ENCODE results near the gene SNX20.

DNA sequence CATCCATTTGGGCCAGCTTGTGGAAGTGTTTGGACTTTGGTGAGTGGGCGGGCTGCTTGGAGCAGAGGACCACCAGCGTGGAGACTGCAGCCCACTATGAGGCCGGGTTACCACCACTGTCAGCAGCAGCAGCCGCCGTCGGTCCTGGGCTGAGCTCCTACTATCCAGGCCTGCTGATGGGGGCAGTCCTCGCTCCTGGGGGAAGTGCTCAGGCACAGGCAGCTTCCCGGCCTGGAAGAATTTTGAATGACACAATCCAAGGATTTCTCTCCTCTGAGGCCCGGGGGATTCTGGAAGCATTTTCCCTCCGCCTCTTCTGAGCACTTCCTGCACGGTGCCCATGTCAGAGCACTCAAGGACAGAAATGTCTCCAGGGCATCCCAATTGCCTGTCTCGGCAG, 7.0 kb upstream of the SNX20 start:
- TF ChIP-seq, protein P1, sequence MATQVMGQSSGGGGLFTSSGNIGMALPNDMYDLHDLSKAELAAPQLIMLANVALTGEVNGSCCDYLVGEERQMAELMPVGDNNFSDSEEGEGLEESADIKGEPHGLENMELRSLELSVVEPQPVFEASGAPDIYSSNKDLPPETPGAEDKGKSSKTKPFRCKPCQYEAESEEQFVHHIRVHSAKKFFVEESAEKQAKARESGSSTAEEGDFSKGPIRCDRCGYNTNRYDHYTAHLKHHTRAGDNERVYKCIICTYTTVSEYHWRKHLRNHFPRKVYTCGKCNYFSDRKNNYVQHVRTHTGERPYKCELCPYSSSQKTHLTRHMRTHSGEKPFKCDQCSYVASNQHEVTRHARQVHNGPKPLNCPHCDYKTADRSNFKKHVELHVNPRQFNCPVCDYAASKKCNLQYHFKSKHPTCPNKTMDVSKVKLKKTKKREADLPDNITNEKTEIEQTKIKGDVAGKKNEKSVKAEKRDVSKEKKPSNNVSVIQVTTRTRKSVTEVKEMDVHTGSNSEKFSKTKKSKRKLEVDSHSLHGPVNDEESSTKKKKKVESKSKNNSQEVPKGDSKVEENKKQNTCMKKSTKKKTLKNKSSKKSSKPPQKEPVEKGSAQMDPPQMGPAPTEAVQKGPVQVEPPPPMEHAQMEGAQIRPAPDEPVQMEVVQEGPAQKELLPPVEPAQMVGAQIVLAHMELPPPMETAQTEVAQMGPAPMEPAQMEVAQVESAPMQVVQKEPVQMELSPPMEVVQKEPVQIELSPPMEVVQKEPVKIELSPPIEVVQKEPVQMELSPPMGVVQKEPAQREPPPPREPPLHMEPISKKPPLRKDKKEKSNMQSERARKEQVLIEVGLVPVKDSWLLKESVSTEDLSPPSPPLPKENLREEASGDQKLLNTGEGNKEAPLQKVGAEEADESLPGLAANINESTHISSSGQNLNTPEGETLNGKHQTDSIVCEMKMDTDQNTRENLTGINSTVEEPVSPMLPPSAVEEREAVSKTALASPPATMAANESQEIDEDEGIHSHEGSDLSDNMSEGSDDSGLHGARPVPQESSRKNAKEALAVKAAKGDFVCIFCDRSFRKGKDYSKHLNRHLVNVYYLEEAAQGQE (IDR thresholded peaks at IDR 0.05; ENCODE audit: low read depth, low read length), result no peak
- TF ChIP-seq, protein P2, sequence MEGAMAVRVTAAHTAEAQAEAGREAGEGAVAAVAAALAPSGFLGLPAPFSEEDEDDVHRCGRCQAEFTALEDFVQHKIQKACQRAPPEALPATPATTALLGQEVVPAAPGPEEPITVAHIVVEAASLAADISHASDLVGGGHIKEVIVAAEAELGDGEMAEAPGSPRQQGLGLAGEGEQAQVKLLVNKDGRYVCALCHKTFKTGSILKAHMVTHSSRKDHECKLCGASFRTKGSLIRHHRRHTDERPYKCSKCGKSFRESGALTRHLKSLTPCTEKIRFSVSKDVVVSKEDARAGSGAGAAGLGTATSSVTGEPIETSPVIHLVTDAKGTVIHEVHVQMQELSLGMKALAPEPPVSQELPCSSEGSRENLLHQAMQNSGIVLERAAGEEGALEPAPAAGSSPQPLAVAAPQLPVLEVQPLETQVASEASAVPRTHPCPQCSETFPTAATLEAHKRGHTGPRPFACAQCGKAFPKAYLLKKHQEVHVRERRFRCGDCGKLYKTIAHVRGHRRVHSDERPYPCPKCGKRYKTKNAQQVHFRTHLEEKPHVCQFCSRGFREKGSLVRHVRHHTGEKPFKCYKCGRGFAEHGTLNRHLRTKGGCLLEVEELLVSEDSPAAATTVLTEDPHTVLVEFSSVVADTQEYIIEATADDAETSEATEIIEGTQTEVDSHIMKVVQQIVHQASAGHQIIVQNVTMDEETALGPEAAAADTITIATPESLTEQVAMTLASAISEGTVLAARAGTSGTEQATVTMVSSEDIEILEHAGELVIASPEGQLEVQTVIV (IDR thresholded peaks at IDR 0.05; ENCODE audit: borderline replicate concordance, partially characterized antibody), result no peak
- TF ChIP-seq, protein P3, sequence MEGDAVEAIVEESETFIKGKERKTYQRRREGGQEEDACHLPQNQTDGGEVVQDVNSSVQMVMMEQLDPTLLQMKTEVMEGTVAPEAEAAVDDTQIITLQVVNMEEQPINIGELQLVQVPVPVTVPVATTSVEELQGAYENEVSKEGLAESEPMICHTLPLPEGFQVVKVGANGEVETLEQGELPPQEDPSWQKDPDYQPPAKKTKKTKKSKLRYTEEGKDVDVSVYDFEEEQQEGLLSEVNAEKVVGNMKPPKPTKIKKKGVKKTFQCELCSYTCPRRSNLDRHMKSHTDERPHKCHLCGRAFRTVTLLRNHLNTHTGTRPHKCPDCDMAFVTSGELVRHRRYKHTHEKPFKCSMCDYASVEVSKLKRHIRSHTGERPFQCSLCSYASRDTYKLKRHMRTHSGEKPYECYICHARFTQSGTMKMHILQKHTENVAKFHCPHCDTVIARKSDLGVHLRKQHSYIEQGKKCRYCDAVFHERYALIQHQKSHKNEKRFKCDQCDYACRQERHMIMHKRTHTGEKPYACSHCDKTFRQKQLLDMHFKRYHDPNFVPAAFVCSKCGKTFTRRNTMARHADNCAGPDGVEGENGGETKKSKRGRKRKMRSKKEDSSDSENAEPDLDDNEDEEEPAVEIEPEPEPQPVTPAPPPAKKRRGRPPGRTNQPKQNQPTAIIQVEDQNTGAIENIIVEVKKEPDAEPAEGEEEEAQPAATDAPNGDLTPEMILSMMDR (IDR thresholded peaks at IDR 0.05 in 2 of 3, conservative IDR thresholded peaks at IDR 0.05 in 1 of 3; ENCODE audit: control insufficient read depth in 2 of 3, extremely low read depth in 1 of 3, insufficient read depth in 1 of 3, low read depth in 3 of 3, low read length in 3 of 3), result no peak
- no peak for TF ChIP-seq FOXK2 (IDR thresholded peaks at IDR 0.05)
- no peak for TF ChIP-seq POLR2A (IDR thresholded peaks at IDR 0.05; ENCODE audit: low read depth, low read length)
- TF ChIP-seq, protein P4, sequence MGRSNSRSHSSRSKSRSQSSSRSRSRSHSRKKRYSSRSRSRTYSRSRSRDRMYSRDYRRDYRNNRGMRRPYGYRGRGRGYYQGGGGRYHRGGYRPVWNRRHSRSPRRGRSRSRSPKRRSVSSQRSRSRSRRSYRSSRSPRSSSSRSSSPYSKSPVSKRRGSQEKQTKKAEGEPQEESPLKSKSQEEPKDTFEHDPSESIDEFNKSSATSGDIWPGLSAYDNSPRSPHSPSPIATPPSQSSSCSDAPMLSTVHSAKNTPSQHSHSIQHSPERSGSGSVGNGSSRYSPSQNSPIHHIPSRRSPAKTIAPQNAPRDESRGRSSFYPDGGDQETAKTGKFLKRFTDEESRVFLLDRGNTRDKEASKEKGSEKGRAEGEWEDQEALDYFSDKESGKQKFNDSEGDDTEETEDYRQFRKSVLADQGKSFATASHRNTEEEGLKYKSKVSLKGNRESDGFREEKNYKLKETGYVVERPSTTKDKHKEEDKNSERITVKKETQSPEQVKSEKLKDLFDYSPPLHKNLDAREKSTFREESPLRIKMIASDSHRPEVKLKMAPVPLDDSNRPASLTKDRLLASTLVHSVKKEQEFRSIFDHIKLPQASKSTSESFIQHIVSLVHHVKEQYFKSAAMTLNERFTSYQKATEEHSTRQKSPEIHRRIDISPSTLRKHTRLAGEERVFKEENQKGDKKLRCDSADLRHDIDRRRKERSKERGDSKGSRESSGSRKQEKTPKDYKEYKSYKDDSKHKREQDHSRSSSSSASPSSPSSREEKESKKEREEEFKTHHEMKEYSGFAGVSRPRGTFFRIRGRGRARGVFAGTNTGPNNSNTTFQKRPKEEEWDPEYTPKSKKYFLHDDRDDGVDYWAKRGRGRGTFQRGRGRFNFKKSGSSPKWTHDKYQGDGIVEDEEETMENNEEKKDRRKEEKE (IDR thresholded peaks at IDR 0.05), result no peak
- TF ChIP-seq NR2C2 (IDR thresholded peaks at IDR 0.05; ENCODE audit: borderline replicate concordance, control insufficient read depth, insufficient read length, low read depth), result no peak
- TF ChIP-seq, protein P5, sequence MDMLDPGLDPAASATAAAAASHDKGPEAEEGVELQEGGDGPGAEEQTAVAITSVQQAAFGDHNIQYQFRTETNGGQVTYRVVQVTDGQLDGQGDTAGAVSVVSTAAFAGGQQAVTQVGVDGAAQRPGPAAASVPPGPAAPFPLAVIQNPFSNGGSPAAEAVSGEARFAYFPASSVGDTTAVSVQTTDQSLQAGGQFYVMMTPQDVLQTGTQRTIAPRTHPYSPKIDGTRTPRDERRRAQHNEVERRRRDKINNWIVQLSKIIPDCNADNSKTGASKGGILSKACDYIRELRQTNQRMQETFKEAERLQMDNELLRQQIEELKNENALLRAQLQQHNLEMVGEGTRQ (IDR thresholded peaks at IDR 0.05; ENCODE audit: borderline replicate concordance, low read depth, low read length), result no peak
- TF ChIP-seq NBN (IDR thresholded peaks at IDR 0.05), result no peak
- no peak for TF ChIP-seq ZNF24 (IDR thresholded peaks at IDR 0.05)
- no peak for TF ChIP-seq POLR2AphosphoS5 (IDR thresholded peaks at IDR 0.05; ENCODE audit: low read length)
- no peak for TF ChIP-seq NR2F1 (conservative IDR thresholded peaks at IDR 0.05)

Measured in GM12878 (cell line).